ENCODE data around the gene GSX1. TPM values are rescaled to one million over a fixed set of nuclear protein-coding genes. Genes with fewer than 3 reads are reported as not detected.
"Not testable (repeated sequence)": the region's sequence is repeated elsewhere in the genome, so short reads cannot be mapped to it uniquely, and the experiment has no call there.

GSX1 gene
- total and polyA plus RNA-seq, 3 experiments from 2014 or later: not detected

GRCh38 chr13:27817832-27818231, 25.5 kb downstream of the GSX1 start:
- H3K4me3 Mint-ChIP-seq; H3K27me3 ChIP-seq (ENCODE audit: insufficient read depth, low read length, poor library complexity, severe bottlenecking); H3K4me3 ChIP-seq (ENCODE audit: low read length); H3K9me3 ChIP-seq (ENCODE audit: low read length); DNase-seq; H3K36me3 ChIP-seq (ENCODE audit: insufficient read depth, low read length); H3K4me1 Mint-ChIP-seq; H3K27ac Mint-ChIP-seq; H3K4me1 ChIP-seq (ENCODE audit: insufficient read depth, low read length); POLR2A ChIA-PET; H3K27ac ChIP-seq (ENCODE audit: low read depth, low read length); H3K36me3 Mint-ChIP-seq; H3K9me3 Mint-ChIP-seq: not testable (repeated sequence)
- H3K27me3 Mint-ChIP-seq: peaks cover 30 to 59% of the 10 kb centered on the region in 2 donors
- CTCF ChIA-PET: interaction anchor here (3.7 kb wide), 1 partner anchor 9 kb away, joined by 15 read pairs; no protein-coding TSS in a partner anchor

DNA sequence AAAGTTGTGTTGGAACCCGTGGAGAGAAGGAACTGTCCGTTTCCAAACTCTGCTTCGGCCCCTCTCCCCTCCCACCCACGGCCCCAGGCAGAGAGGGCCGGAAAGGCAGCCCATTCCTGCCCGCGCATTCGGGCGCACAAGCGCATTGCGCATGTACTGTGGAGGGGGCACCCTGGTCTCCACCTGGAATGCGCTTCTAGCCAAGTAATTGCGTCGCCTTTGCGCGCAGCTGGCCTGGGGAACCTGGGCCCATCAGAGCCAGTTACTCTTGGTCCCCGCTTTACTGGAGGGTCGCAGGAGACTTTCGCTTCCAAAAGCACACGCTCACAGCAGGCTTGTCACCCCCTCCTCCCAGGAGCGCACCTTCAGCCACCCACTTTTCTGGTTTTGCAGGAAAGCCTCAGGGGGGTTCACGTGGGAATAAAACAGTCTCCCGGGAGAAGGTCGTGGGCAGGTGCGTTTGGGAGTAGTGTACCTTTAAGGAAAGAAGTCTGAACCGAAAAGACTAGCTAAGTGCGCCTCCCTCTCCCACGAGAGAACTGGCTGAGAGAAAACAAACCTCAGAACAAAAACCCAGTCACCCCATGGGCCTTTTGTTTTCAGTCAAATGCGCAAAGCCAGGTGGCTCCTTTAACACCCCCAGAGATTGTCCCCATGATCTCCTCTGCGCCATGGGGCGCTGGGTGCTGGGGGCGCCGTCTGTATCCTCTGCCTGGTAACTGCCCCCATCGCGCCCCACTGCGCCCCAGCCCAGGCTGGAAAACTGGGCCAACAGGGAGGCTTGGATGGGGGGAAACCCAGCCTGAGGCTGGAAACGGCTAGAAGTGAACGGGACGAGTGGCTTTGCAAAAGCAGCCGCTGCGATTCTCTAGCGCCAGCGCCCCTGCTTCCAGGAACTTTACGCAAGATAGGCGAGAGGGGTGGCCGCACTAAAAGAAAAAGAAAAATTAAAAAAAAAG, 28.5 kb downstream of the GSX1 start:
- Mint-ChIP-seq H3K36me3 (no peaks in the 10 kb centered on the region), H3K27me3 (peaks cover 40 to 68% of the 10 kb centered on the region in 2 donors), H3K9me3 (peaks cover 0 to 2% (median 0%) of the 10 kb centered on the region in 5 donors), H3K4me3 (no peak overlapping the region), H3K27ac (no peak overlapping the region), H3K4me1 (no peaks in the 10 kb centered on the region)
- Histone ChIP-seq H3K27me3 (ENCODE audit: insufficient read depth, low read length, poor library complexity, severe bottlenecking) (no peaks in the 10 kb centered on the region), H3K36me3 (ENCODE audit: insufficient read depth, low read length) (no peaks in the 10 kb centered on the region), H3K27ac (ENCODE audit: low read depth, low read length) (no peak overlapping the region), H3K4me1 (ENCODE audit: insufficient read depth, low read length) (no peaks in the 10 kb centered on the region), H3K4me3 (ENCODE audit: low read length) (no peak overlapping the region), H3K9me3 (ENCODE audit: low read length) (no peaks in the 10 kb centered on the region)
- DNase-seq: no peak
- ChIA-PET CTCF (no interaction called here), POLR2A (no interaction called here)

GRCh38 chr13:27821566-27821965, 29.3 kb downstream of the GSX1 start:
- no peaks in the 10 kb centered on the region for H3K9me3 Mint-ChIP-seq
- H3K4me3 ChIP-seq (ENCODE audit: low read length): no peak overlapping the region
- no peaks in the 10 kb centered on the region for H3K36me3 ChIP-seq (ENCODE audit: insufficient read depth, low read length)
- H3K27ac ChIP-seq (ENCODE audit: low read depth, low read length): no peak overlapping the region
- peaks cover 3% of the 10 kb centered on the region for H3K4me1 ChIP-seq (ENCODE audit: insufficient read depth, low read length)
- DNase-seq: no peak
- peaks cover 40 to 71% of the 10 kb centered on the region in 2 donors for H3K27me3 Mint-ChIP-seq
- CTCF ChIA-PET: interaction anchor here (1.1 to 1.5 kb wide), 2 partner anchors 9 to 460 kb away, joined by 4 to 6 read pairs; no protein-coding TSS in a partner anchor
- no peaks in the 10 kb centered on the region for H3K36me3 Mint-ChIP-seq
- H3K27ac Mint-ChIP-seq: no peak overlapping the region
- H3K27me3 ChIP-seq (ENCODE audit: insufficient read depth, low read length, poor library complexity, severe bottlenecking): peaks cover 2% of the 10 kb centered on the region
- H3K4me1 Mint-ChIP-seq: peaks cover 3 to 7% (median 4%) of the 10 kb centered on the region in 3 donors
- POLR2A ChIA-PET: no interaction called here
- H3K9me3 ChIP-seq (ENCODE audit: low read length): no peaks in the 10 kb centered on the region
- H3K4me3 Mint-ChIP-seq: no peak overlapping the region

DNA sequence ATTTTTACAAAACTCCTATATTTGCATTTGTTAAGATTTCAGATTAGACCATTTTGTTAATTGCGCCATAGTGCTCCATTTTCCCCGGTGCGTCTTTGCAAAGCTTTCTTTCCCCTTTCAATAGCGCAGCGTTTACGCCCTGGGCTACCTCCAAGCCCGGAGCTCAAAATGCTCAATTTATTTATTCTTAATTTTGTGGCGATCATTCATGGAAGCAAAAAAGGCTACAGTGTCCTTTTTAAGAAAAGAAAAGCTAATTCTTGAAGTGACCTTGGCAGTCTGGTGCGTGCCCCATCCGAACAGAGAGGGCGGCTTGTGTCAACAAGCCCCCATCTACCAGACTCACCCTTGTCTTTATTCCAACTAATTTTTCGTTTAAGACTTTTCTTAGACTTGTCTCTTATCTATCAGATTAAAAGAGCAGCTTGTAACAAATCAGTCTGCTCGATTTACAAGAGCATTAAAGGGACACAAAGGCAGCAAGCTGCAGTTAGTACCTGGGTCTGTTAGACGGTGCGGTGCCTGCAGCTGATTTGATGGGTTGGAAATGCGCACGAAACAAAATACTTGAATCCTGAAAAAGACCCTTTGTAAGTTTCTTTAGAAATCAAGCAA, 30.1 kb downstream of the GSX1 start:
- H3K9me3 ChIP-seq (ENCODE audit: low read length): no peaks in the 10 kb centered on the region
- peaks cover 3% of the 10 kb centered on the region for H3K4me1 ChIP-seq (ENCODE audit: insufficient read depth, low read length)
- Mint-ChIP-seq H3K4me1 (peaks cover 3 to 7% (median 4%) of the 10 kb centered on the region in 3 donors), H3K4me3 (no peak overlapping the region), H3K27ac (no peak overlapping the region), H3K9me3 (no peaks in the 10 kb centered on the region), H3K36me3 (no peaks in the 10 kb centered on the region), H3K27me3 (peaks cover 43 to 75% of the 10 kb centered on the region in 2 donors)
- no peak for DNase-seq
- no peak overlapping the region for H3K4me3 ChIP-seq (ENCODE audit: low read length)
- H3K36me3 ChIP-seq (ENCODE audit: insufficient read depth, low read length): no peaks in the 10 kb centered on the region
- no peak overlapping the region for H3K27ac ChIP-seq (ENCODE audit: low read depth, low read length)
- ChIA-PET POLR2A (no interaction called here), CTCF (interaction anchor here (1.1 to 1.5 kb wide), 4 partner anchors 8 to 460 kb away, joined by 3 to 6 read pairs (median 4); no protein-coding TSS in a partner anchor)
- peaks cover 7% of the 10 kb centered on the region for H3K27me3 ChIP-seq (ENCODE audit: insufficient read depth, low read length, poor library complexity, severe bottlenecking)

GRCh38 chr13:27822873-27823311, 30.6 kb downstream of the GSX1 start:
- Mint-ChIP-seq H3K4me1 (peaks cover 3 to 7% (median 4%) of the 10 kb centered on the region in 3 donors), H3K27ac (no peak overlapping the region), H3K4me3 (no peak overlapping the region), H3K27me3 (peaks cover 45 to 77% of the 10 kb centered on the region in 2 donors), H3K36me3 (no peaks in the 10 kb centered on the region), H3K9me3 (no peaks in the 10 kb centered on the region)
- no peak overlapping the region for H3K27ac ChIP-seq (ENCODE audit: low read depth, low read length)
- ChIA-PET CTCF (interaction anchor here (1.1 to 1.5 kb wide), 4 partner anchors 8 to 461 kb away, joined by 3 to 6 read pairs (median 4); no protein-coding TSS in a partner anchor), POLR2A (no interaction called here)
- no peak for DNase-seq
- peaks cover 7% of the 10 kb centered on the region for H3K27me3 ChIP-seq (ENCODE audit: insufficient read depth, low read length, poor library complexity, severe bottlenecking)
- no peak overlapping the region for H3K4me3 ChIP-seq (ENCODE audit: low read length)
- H3K9me3 ChIP-seq (ENCODE audit: low read length): no peaks in the 10 kb centered on the region
- peaks cover 3% of the 10 kb centered on the region for H3K4me1 ChIP-seq (ENCODE audit: insufficient read depth, low read length)
- H3K36me3 ChIP-seq (ENCODE audit: insufficient read depth, low read length): no peaks in the 10 kb centered on the region

- H3K36me3 ChIP-seq (ENCODE audit: insufficient read depth, low read length): no peaks in the 10 kb centered on the region
- CTCF ChIA-PET: interaction anchor here (1.0 to 4.3 kb wide), 5 partner anchors 14 to 462 kb away, joined by 3 to 70 read pairs (median 3); no protein-coding TSS in a partner anchor
- no peak overlapping the region for H3K27ac ChIP-seq (ENCODE audit: low read depth, low read length)
- DNase-seq: no peak
- H3K36me3 Mint-ChIP-seq: no peaks in the 10 kb centered on the region
- no peaks in the 10 kb centered on the region for H3K9me3 Mint-ChIP-seq
- POLR2A ChIA-PET: no interaction called here
- H3K27ac Mint-ChIP-seq: no peak overlapping the region
- peaks cover 7% of the 10 kb centered on the region for H3K27me3 ChIP-seq (ENCODE audit: insufficient read depth, low read length, poor library complexity, severe bottlenecking)
- peaks cover 49 to 75% of the 10 kb centered on the region in 2 donors for H3K27me3 Mint-ChIP-seq
- H3K4me1 Mint-ChIP-seq: peaks cover 3 to 7% (median 4%) of the 10 kb centered on the region in 3 donors
- H3K4me3 ChIP-seq (ENCODE audit: low read length): no peak overlapping the region
- no peaks in the 10 kb centered on the region for H3K9me3 ChIP-seq (ENCODE audit: low read length)
- H3K4me3 Mint-ChIP-seq: no peak overlapping the region
- H3K4me1 ChIP-seq (ENCODE audit: insufficient read depth, low read length): peaks cover 3% of the 10 kb centered on the region
Observed at GRCh38 chr13:27824121-27824520, 31.8 kb downstream of the GSX1 start.

GRCh38 chr13:27825072-27825471, 32.8 kb downstream of the GSX1 start:
- H3K4me3 Mint-ChIP-seq: no peak overlapping the region
- H3K36me3 Mint-ChIP-seq: no peaks in the 10 kb centered on the region
- peaks cover 8% of the 10 kb centered on the region for H3K4me1 ChIP-seq (ENCODE audit: insufficient read depth, low read length)
- no peak for DNase-seq
- no peak overlapping the region for H3K4me3 ChIP-seq (ENCODE audit: low read length)
- no peak overlapping the region for H3K27ac ChIP-seq (ENCODE audit: low read depth, low read length)
- ChIA-PET POLR2A (no interaction called here), CTCF (interaction anchor here (1.0 to 4.3 kb wide), 11 partner anchors 8 to 845 kb away, joined by 3 to 70 read pairs (median 9); no protein-coding TSS in a partner anchor)
- peaks cover 4 to 14% (median 12%) of the 10 kb centered on the region in 3 donors for H3K4me1 Mint-ChIP-seq
- no peak overlapping the region for H3K27ac Mint-ChIP-seq
- no peaks in the 10 kb centered on the region for H3K9me3 ChIP-seq (ENCODE audit: low read length)
- H3K36me3 ChIP-seq (ENCODE audit: insufficient read depth, low read length): no peaks in the 10 kb centered on the region
- H3K9me3 Mint-ChIP-seq: no peaks in the 10 kb centered on the region
- H3K27me3 Mint-ChIP-seq: peaks cover 48 to 71% of the 10 kb centered on the region in 2 donors
- H3K27me3 ChIP-seq (ENCODE audit: insufficient read depth, low read length, poor library complexity, severe bottlenecking): peaks cover 8% of the 10 kb centered on the region
